HG02798 (cell line): ENCODE results near the gene SIRPA.

Experiments
- ATAC-seq: cut with Tn5 transposase; IDR thresholded peaks from one replicate; pipeline ENCODE4 v1.9.1; 2021; ENCODE audit warnings: mild to moderate bottlenecking; ENCODE audit not compliant: unreplicated experiment, poor library complexity

The SIRPA gene

GRCh38 chr20:1968964-1969363 lies 73.8 kb downstream of the SIRPA start:
- no peak for ATAC-seq

- ATAC-seq: no peak
These were observed 76.8 kb downstream of the SIRPA start for GRCh38 chr20:1971893-1972586.

DNA sequence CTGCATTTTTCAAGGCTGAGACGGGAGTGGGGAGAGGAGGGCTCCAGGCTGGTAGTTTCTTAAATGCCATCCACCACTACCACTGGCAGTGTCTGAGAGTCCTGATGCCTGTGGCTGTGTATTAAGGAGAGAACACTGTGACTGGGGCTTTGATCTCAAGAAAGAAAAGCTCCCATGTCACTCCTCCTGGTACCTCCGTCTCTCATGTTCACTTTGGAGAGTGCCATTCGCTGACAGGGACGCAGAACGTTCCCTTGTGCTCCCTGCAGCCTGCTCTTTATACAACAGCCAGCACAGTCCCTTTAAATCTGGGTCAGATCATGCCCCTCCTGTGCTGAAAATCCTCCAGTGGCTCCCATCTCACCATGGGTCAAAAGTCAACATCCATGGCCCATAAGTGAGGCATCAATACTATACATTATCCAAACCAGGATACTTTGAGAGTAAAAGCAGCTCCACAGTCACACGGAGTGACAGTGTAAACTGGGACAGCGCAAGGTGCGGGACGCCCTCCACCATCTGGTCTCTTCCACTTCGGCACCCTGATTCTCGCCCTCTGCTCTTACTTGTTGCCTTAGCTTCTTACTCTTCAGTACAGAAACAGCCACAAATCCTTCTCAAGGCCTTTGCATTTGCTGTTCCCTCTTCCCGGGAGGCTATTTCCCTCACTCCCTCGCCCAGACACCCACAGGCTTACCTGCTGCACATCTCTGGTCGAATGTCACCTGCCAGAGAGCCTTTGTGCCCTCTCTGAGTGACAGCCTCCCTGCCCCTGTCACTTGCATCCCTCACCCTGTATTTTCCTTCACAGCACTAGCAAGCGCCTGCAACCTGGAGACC lies 78.6 kb downstream of the SIRPA start:
- ATAC-seq: no peak

DNA sequence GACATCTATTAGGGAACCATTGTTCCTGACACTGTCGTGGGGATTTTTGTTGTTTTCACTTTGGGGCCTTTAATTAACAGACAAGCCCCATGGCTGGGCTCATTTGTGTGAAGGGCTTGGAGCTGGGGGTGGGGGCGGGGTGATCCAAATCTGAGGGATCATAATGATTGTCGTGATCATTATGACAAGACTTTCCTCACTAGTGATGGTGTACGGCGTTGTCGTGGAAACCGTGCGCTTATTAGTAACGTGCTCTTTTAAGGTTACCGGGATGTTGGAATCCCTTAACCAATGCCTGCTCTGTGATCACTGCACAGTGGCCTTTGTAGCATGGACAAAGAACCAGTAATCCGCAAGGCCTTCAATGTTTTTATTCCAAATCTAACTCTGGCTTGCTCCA lies 80.1 kb downstream of the SIRPA start:
- ATAC-seq: no peak

DNA sequence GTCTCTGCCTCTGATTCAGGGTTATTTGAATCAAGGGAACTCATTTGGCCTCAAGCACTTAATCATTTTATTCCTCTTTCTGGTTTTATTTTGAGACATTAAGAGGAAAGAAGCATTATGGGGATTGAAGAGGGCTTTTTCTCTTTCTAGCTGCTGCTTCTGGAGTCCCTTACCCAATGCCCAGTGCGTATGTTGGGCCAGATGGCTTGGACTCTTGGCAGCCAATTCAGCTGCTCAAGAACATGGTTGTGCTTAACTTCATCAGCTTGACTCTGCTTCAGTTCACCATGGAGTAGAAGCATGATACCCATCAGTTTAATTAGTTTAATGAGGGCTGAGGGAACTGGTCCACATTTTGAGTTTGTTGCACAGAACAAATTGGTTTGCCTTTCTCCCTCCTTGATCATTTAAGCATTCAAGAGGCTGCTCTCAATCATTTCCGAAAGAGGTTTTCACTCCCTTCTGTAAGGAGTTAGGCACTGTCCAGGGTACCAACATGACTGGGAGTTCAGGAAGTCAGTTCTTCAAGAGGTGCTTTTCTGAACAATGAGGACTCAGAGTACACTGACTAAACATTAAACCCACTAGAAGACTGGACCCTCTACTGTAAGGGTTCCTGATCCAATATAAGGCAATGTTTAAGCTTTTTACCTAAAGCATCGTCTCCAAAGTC lies 84.0 kb downstream of the SIRPA start:
- ATAC-seq: no peak

- ATAC-seq: no peak
These were observed 87.5 kb downstream of the SIRPA start for GRCh38 chr20:1982686-1983085.

GRCh38 chr20:1983301-1983700 lies 88.1 kb downstream of the SIRPA start:
- ATAC-seq: no peak

DNA sequence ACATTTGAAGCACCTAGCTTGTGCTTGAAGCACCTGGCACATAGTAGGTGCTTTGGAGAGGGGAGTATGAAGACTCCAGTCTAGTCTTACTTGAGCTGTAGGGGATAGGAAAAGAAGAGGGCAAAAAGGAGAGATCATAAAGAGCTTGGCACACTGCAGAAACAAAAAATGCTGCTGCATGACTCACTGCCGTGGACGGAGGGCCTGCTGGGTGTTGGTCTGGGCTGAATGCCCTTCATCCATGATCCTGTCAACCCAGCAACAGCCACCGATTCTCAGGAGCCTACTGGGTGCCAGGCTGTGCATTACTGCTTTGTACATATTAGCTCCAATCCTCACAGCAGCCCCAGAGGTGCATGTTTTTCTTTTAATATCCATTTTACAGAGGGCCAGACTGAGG lies 92.6 kb downstream of the SIRPA start:
- ATAC-seq: no peak
